IMR-90 (cell line): ENCODE measurements around the gene TMEM218. TPM values are rescaled to one million over a fixed set of nuclear protein-coding genes. Genes with fewer than 3 reads are reported as not detected.

ENCODE experiments used
- ATAC-seq: fragments of 200-7000 bp; cut with Tn5 transposase; 2 replicates; pipeline ENCODE4 v1.9.1; 2020; ENCODE audit warnings: low read depth, mild to moderate bottlenecking, moderate library complexity
- BruUV-seq: library from RNA; stranded (reverse); fragments of 400-500 nt; replicated peaks from 2 replicates; lab custom pipeline; 2021; lab: Mats Ljungman, UMichigan
- CTCF ChIA-PET: fragments of 300-600 bp; formaldehyde crosslinking; extraction: SDS; loops from one replicate; lab custom pipeline; 2021; ENCODE audit warnings: antibody characterized with exemption; lab: Yijun Ruan, JAX
- POLR2A ChIA-PET: fragments of 300-600 bp; sonication (Branson Sonifier 250); formaldehyde crosslinking; loops from one replicate; lab custom pipeline; 2022; ENCODE audit warnings: antibody characterized with exemption; ENCODE audit not compliant: unreplicated experiment; lab: Charles Lee
- DNase-seq: peaks from one replicate; pipeline ENCODE4 v3.0.0; 2013
- H2AFZ ChIP-seq: replicated peaks from 2 replicates; pipeline ENCODE3; 2013; ENCODE audit warnings: low read length, mild to moderate bottlenecking; ENCODE audit not compliant: poor library complexity
- H2AK5ac ChIP-seq: 2 replicates; pipeline ENCODE4 v1.6.1; 2013; ENCODE audit warnings: low read depth, low read length, inconsistent platforms
- H2AK9ac ChIP-seq: replicated peaks from 2 replicates; pipeline ENCODE3; 2013; ENCODE audit warnings: mild to moderate bottlenecking, low read depth, low read length, moderate library complexity; ENCODE audit not compliant: poor library complexity
- H2BK120ac ChIP-seq: 2 replicates; pipeline ENCODE4 v1.6.1; 2013; ENCODE audit warnings: low read depth, low read length, inconsistent platforms
- H2BK15ac ChIP-seq: 3 replicates; pipeline ENCODE4 v1.6.1; 2013; ENCODE audit warnings: low read depth, low read length, inconsistent platforms
- H2BK20ac ChIP-seq: 2 replicates; pipeline ENCODE4 v1.6.1; 2013; ENCODE audit warnings: low read depth, mild to moderate bottlenecking, inconsistent platforms, low read length, moderate library complexity
- H2BK5ac ChIP-seq: 2 replicates; pipeline ENCODE4 v1.6.1; 2013; ENCODE audit warnings: mild to moderate bottlenecking, low read depth, low read length, inconsistent platforms; ENCODE audit not compliant: poor library complexity, severe bottlenecking
- H3K14ac ChIP-seq: replicated peaks from 2 replicates; pipeline ENCODE4 v1.6.1; 2013; ENCODE audit warnings: low read depth, low read length, inconsistent platforms
- H3K18ac ChIP-seq: 2 replicates; pipeline ENCODE4 v1.6.1; 2013; ENCODE audit warnings: low read depth, low read length, control low read depth
- H3K23ac ChIP-seq: 2 replicates; pipeline ENCODE4 v1.6.1; 2013; ENCODE audit warnings: low read depth, low read length, inconsistent platforms
- H3K27ac ChIP-seq: 2 replicates; pipeline ENCODE4 v1.5.1; 2013; ENCODE audit warnings: mild to moderate bottlenecking, control low read depth, low read length; ENCODE audit not compliant: insufficient read depth
- H3K27me3 ChIP-seq: 2 replicates; pipeline ENCODE4 v1.6.1; 2013; ENCODE audit warnings: low read length; ENCODE audit not compliant: control insufficient read depth, insufficient read depth
- H3K36me3 ChIP-seq: 2 replicates; pipeline ENCODE4 v1.6.1; 2013; ENCODE audit warnings: low read length, mixed read lengths; ENCODE audit not compliant: control insufficient read depth, insufficient read depth
- H3K4ac ChIP-seq: 2 replicates; pipeline ENCODE4 v1.6.1; 2013; ENCODE audit warnings: low read depth, low read length, inconsistent platforms
- H3K4me1 ChIP-seq: 2 replicates; pipeline ENCODE4 v1.6.1; 2013; ENCODE audit warnings: low read length, mixed read lengths; ENCODE audit not compliant: control insufficient read depth, insufficient read depth
- H3K4me2 ChIP-seq: 2 replicates; pipeline ENCODE4 v1.6.1; 2013; ENCODE audit warnings: low read depth, mild to moderate bottlenecking, control low read depth, low read length, moderate library complexity
- H3K4me3 ChIP-seq: 2 replicates; pipeline ENCODE4 v1.5.1; 2013; ENCODE audit warnings: low read depth, mild to moderate bottlenecking, control low read depth, low read length, moderate library complexity; ENCODE audit not compliant: insufficient read depth
- H3K56ac ChIP-seq: 2 replicates; pipeline ENCODE4 v1.6.1; 2013; ENCODE audit warnings: low read length, inconsistent platforms; ENCODE audit not compliant: insufficient read depth; ENCODE audit errors: extremely low read depth
- H3K79me1 ChIP-seq, 2 experiments: 2 replicates each; pipeline ENCODE4 v1.6.1; 2013; ENCODE audit warnings: low read length in 2 of 2, inconsistent platforms in 1 of 2, low read depth in 1 of 2
- H3K9ac ChIP-seq: 2 replicates; pipeline ENCODE4 v1.6.1; 2013; ENCODE audit warnings: low read depth, low read length, control low read depth
- H3K9me1 ChIP-seq: 2 replicates; pipeline ENCODE4 v1.6.1; 2013; ENCODE audit warnings: low read length, inconsistent platforms; ENCODE audit not compliant: insufficient read depth
- H3K9me3 ChIP-seq: 2 replicates; pipeline ENCODE4 v1.6.1; 2013; ENCODE audit warnings: low read length; ENCODE audit not compliant: control insufficient read depth, insufficient read depth
- H4K20me1 ChIP-seq: 2 replicates; pipeline ENCODE4 v1.6.1; 2013; ENCODE audit warnings: low read length, inconsistent platforms; ENCODE audit not compliant: insufficient read depth
- H4K5ac ChIP-seq: 2 replicates; pipeline ENCODE4 v1.6.1; 2013; ENCODE audit warnings: mild to moderate bottlenecking, low read depth, low read length, control low read depth
- H4K8ac ChIP-seq, 2 experiments: 2 replicates each; pipeline ENCODE4 v1.6.1; 2013; ENCODE audit warnings: low read depth in 2 of 2, low read length in 2 of 2, control low read depth in 1 of 2, inconsistent platforms in 1 of 2
- H4K91ac ChIP-seq: 2 replicates; pipeline ENCODE4 v1.6.1; 2013; ENCODE audit warnings: low read depth, low read length, inconsistent platforms; ENCODE audit not compliant: insufficient read depth
- BHLHE40 ChIP-seq: fragments of 150-350 bp; IDR thresholded peaks from 2 replicates; pipeline ENCODE4 v1.6.1; 2016; ENCODE audit warnings: mild to moderate bottlenecking, low read depth, low read length
- CEBPB ChIP-seq: IDR thresholded peaks from 2 replicates; pipeline ENCODE4 v1.6.1; 2012; ENCODE audit warnings: low read depth, low read length, improper control_type of control experiment
- CHD1 ChIP-seq: IDR thresholded peaks from 2 replicates; pipeline ENCODE4 v1.6.1; 2012; ENCODE audit warnings: low read depth, low read length, improper control_type of control experiment
- FOS ChIP-seq: fragments of 150-350 bp; IDR thresholded peaks from 2 replicates; pipeline ENCODE4 v1.6.1; 2016; ENCODE audit warnings: low read depth, low read length
- MAFK ChIP-seq: IDR thresholded peaks from 2 replicates; pipeline ENCODE4 v1.6.1; 2012; ENCODE audit warnings: low read depth, low read length, improper control_type of control experiment
- MAZ ChIP-seq: IDR thresholded peaks from 2 replicates; pipeline ENCODE4 v1.6.1; 2012; ENCODE audit warnings: low read depth, mild to moderate bottlenecking, low read length, improper control_type of control experiment, moderate library complexity, borderline replicate concordance
- MXI1 ChIP-seq: IDR thresholded peaks from 2 replicates; pipeline ENCODE4 v1.6.1; 2012; ENCODE audit warnings: low read depth, mild to moderate bottlenecking, low read length, moderate library complexity, borderline replicate concordance
- NFE2L2 ChIP-seq: fragments of 150-350 bp; IDR thresholded peaks from 2 replicates; pipeline ENCODE4 v1.6.1; 2016; ENCODE audit warnings: low read depth, mild to moderate bottlenecking, low read length
- POLR2A ChIP-seq: IDR thresholded peaks from 2 replicates; pipeline ENCODE4 v1.6.1; 2012; ENCODE audit warnings: mild to moderate bottlenecking, low read depth, low read length
- RAD21 ChIP-seq: IDR thresholded peaks from 2 replicates; pipeline ENCODE4 v1.6.1; 2012; ENCODE audit warnings: low read length, improper control_type of control experiment
- RCOR1 ChIP-seq: IDR thresholded peaks from 2 replicates; pipeline ENCODE4 v1.6.1; 2012; ENCODE audit warnings: mild to moderate bottlenecking, low read length, improper control_type of control experiment; ENCODE audit not compliant: insufficient replicate concordance
- RFX5 ChIP-seq: IDR thresholded peaks from 2 replicates; pipeline ENCODE4 v1.8.0; 2012; ENCODE audit warnings: low read depth, mild to moderate bottlenecking, low read length, moderate library complexity
- SMC3 ChIP-seq: fragments of 150-350 bp; IDR thresholded peaks from 2 replicates; pipeline ENCODE4 v1.6.1; 2016; ENCODE audit warnings: low read depth, mild to moderate bottlenecking, antibody characterized with exemption, low read length, moderate library complexity
- USF2 ChIP-seq: fragments of 150-350 bp; IDR thresholded peaks from 2 replicates; pipeline ENCODE4 v1.6.1; 2017; ENCODE audit warnings: mild to moderate bottlenecking, antibody characterized with exemption, low read length, low read depth
- WGBS, 2 experiments: methylation state at CpG; one replicate each; pipeline versions ENCODE4 v1.1.5 to v1.1.7; 2013; ENCODE audit warnings: missing lambda C conversion rate in 2 of 2; ENCODE audit not compliant: insufficient read length in 1 of 2; ENCODE audit errors: extremely low coverage in 2 of 2; 5-methylcytosine and 5-hydroxymethylcytosine counted together
- dilution Hi-C: fragments of 300-500 bp; cut with HindIII; formaldehyde crosslinking; loops from one replicate; pipeline ENCODE4 v1.14.3; 2018; ENCODE audit warnings: low sequenced_read_pairs; ENCODE audit not compliant: unreplicated experiment
- in situ Hi-C: fragments of 300-500 bp; cut with MboI; formaldehyde crosslinking; loops from 3 replicates; pipeline ENCODE4 v1.14.3; 2019; ENCODE audit warnings: low sequenced_read_pairs, inconsistent platforms, mixed read lengths
- intact Hi-C: fragments of 100-400 bp; cut with micrococcal nuclease; formaldehyde crosslinking; loops from 2 replicates; pipeline ENCODE4 v1.10.0; 2022
- polyA plus RNA-seq, 3 experiments: library from polyadenylated mRNA; depleted of rRNA; stranded (reverse); fragments of >200 nt; gene quantifications; 2 replicates each; pipeline ENCODE4 v1.2.3, GENCODE V29; 2012; ENCODE audit warnings: low replicate concordance in 1 of 3
- total RNA-seq: library from RNA; depleted of rRNA; stranded (reverse); fragments of >200 nt; gene quantifications from 2 replicates; pipeline ENCODE4 v1.2.3, GENCODE V29; 2012
- TF ChIP-seq, protein P1 (sequence below): conservative IDR thresholded peaks from 2 replicates; pipeline ENCODE4 v1.5.1; 2012; ENCODE audit warnings: mild to moderate bottlenecking, low read depth, low read length, improper control_type of control experiment
- TF ChIP-seq, protein P2 (sequence below): fragments of 150-350 bp; IDR thresholded peaks from 2 replicates; pipeline ENCODE4 v1.6.1; 2016; ENCODE audit warnings: low read depth, mild to moderate bottlenecking, low read length, moderate library complexity, borderline replicate concordance

Gene TMEM218
- total and polyA plus RNA-seq, 2 of the 4 experiments (the other 2 are of a cell fraction), result 19.4 to 23.0 TPM

DNA sequence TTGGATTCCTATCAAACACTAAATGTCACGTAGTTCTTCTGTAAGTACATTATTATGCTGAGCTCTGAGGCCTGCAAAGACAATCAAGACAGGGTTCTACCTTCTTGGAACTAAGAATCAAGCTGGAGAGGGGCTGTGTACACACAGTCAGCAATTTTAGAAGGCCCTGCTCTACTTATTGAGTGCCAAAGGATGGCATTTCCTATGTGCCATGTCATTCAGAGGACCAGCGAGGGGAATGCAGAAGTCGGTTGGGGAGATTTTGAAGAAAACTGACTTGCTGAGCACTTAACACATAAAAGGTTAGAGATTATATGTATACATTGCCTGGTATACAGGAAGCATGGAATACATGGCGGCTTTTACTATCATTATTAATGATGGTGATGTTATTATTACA is 43.1 kb downstream of the TMEM218 start:
- H4K91ac ChIP-seq, result no peak overlapping the region
- H3K4me1 ChIP-seq, result peaks cover 19% of the 10 kb centered on the region
- dilution Hi-C loops (no loop called here), in situ Hi-C loops (no loop called here), intact Hi-C loops (no loop called here)
- H4K8ac ChIP-seq, result no peak overlapping the region
- H2AK5ac ChIP-seq, result no peak overlapping the region
- ChIA-PET POLR2A (no interaction called here), CTCF (interaction anchor here (0.6 kb wide), 1 partner anchor 42 kb away, joined by 4 read pairs; no protein-coding TSS in a partner anchor)
- H3K9ac ChIP-seq, result no peak overlapping the region
- no peaks in the 10 kb centered on the region for H3K9me3 ChIP-seq
- no CpG with 5 or more reads among the region's 4 CpGs for WGBS, 2 experiments
- no peak overlapping the region for H3K56ac ChIP-seq
- no peaks in the 10 kb centered on the region for H4K20me1 ChIP-seq
- H3K36me3 ChIP-seq, result no peaks in the 10 kb centered on the region
- no peak overlapping the region for H2AFZ ChIP-seq
- no peak overlapping the region for H2BK20ac ChIP-seq
- H3K18ac ChIP-seq, result no peak overlapping the region
- no peaks in the 10 kb centered on the region; a peak in 1 of 4 replicates for H3K79me1 ChIP-seq
- no peak overlapping the region for H3K27ac ChIP-seq
- DNase-seq, result no peak
- no peak overlapping the region for H3K4me3 ChIP-seq
- no peak overlapping the region for H2BK120ac ChIP-seq
- H3K14ac ChIP-seq, result no peak overlapping the region
- H3K27me3 ChIP-seq, result no peaks in the 10 kb centered on the region
- H4K5ac ChIP-seq, result no peak overlapping the region
- H3K9me1 ChIP-seq, result peaks cover 24% of the 10 kb centered on the region
- ATAC-seq, result no peak
- no peak overlapping the region for H3K4me2 ChIP-seq
- H3K4ac ChIP-seq, result no peak overlapping the region
- BruUV-seq, result no TSS peak
- no peak overlapping the region for H2BK5ac ChIP-seq
- H2AK9ac ChIP-seq, result no peak overlapping the region
- no peak overlapping the region for H2BK15ac ChIP-seq
- TF ChIP-seq MAFK (no peak), SMC3 (no peak), BHLHE40 (no peak), CHD1 (no peak), POLR2A (no peak), FOS (no peak), USF2 (no peak), RAD21 (no peak), CEBPB (no peak), NFE2L2 (no peak), MXI1 (no peak), RFX5 (no peak), RCOR1 (no peak), MAZ (no peak)
- TF ChIP-seq, protein P1, sequence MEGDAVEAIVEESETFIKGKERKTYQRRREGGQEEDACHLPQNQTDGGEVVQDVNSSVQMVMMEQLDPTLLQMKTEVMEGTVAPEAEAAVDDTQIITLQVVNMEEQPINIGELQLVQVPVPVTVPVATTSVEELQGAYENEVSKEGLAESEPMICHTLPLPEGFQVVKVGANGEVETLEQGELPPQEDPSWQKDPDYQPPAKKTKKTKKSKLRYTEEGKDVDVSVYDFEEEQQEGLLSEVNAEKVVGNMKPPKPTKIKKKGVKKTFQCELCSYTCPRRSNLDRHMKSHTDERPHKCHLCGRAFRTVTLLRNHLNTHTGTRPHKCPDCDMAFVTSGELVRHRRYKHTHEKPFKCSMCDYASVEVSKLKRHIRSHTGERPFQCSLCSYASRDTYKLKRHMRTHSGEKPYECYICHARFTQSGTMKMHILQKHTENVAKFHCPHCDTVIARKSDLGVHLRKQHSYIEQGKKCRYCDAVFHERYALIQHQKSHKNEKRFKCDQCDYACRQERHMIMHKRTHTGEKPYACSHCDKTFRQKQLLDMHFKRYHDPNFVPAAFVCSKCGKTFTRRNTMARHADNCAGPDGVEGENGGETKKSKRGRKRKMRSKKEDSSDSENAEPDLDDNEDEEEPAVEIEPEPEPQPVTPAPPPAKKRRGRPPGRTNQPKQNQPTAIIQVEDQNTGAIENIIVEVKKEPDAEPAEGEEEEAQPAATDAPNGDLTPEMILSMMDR, result no peak
- TF ChIP-seq, protein P2, sequence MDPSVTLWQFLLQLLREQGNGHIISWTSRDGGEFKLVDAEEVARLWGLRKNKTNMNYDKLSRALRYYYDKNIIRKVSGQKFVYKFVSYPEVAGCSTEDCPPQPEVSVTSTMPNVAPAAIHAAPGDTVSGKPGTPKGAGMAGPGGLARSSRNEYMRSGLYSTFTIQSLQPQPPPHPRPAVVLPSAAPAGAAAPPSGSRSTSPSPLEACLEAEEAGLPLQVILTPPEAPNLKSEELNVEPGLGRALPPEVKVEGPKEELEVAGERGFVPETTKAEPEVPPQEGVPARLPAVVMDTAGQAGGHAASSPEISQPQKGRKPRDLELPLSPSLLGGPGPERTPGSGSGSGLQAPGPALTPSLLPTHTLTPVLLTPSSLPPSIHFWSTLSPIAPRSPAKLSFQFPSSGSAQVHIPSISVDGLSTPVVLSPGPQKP, result no peak
- H3K23ac ChIP-seq, result no peak overlapping the region
